ENCODE data around the gene SPIRE2.
"Not testable (repeated sequence)": the region's sequence is repeated elsewhere in the genome, so short reads cannot be mapped to it uniquely, and the experiment has no call there.

SPIRE2 gene

DNA sequence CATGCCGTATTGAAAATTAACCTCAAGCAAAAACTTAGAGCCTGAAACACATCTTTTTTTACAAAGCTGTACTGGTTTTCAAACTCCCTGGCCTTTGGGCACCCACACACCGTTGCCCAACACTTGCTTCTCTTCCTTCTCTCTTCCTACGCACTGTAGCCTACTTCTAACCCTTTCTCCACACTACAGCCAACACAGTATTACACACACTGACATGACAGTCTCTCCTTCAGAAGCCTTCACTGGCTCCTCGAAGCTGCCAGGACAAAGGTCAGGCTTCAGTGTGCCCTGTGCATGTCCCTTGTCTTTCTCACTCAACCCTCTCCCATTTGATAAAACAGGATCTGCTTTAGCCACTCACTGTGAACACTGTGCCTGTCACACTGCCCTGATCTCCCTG, 19.8 kb upstream of the SPIRE2 start:
- H3K36me3 ChIP-seq (ENCODE audit: control insufficient read depth, insufficient read depth, low read length), result peaks cover 18% of the 10 kb centered on the region
- WGBS, 2 experiments, result 93 to 96% methylated on average over 4 of the region's 4 CpGs
- H3K4me3 ChIP-seq (ENCODE audit: insufficient read depth, low read depth, low read length), result no peak overlapping the region
- no peaks in the 10 kb centered on the region for H3K9me3 ChIP-seq (ENCODE audit: control insufficient read depth, low read length)
- no peaks in the 10 kb centered on the region for H3K4me1 ChIP-seq (ENCODE audit: control insufficient read depth, insufficient read depth, low read length)
- no peak overlapping the region for H3K27ac ChIP-seq (ENCODE audit: insufficient read depth, low read depth, low read length, poor library complexity, severe bottlenecking)
- no peaks in the 10 kb centered on the region for H3K27me3 ChIP-seq (ENCODE audit: control insufficient read depth, insufficient read depth, low read length, poor library complexity, severe bottlenecking)

DNA sequence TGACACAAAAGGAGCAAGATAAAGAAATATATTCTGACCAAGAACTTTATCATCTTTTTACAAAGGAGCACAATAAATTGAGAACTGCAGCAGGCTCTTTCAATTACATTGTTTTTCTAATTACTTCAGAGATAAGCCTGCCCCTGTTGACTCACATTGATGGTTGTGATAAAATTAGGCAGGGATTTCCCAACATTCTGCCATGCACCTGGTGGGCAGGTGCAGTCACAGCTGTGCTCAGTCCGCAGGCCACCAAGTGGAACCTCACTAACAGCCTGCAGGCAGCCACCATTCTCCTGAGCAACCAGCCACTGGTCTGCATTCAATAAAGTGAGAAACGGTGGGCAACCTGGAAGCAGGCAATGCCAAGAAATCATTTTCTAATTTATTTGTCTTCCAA, 17.0 kb upstream of the SPIRE2 start:
- Histone ChIP-seq H3K27ac (ENCODE audit: insufficient read depth, low read depth, low read length, poor library complexity, severe bottlenecking) (no peak overlapping the region), H3K9me3 (ENCODE audit: control insufficient read depth, low read length) (no peaks in the 10 kb centered on the region), H3K4me1 (ENCODE audit: control insufficient read depth, insufficient read depth, low read length) (no peaks in the 10 kb centered on the region), H3K27me3 (ENCODE audit: control insufficient read depth, insufficient read depth, low read length, poor library complexity, severe bottlenecking) (peaks cover 4% of the 10 kb centered on the region), H3K36me3 (ENCODE audit: control insufficient read depth, insufficient read depth, low read length) (peaks cover 13% of the 10 kb centered on the region), H3K4me3 (ENCODE audit: insufficient read depth, low read depth, low read length) (no peak overlapping the region)
- WGBS, 2 experiments, result 92 to 97% methylated on average over 2 of the region's 2 CpGs

DNA sequence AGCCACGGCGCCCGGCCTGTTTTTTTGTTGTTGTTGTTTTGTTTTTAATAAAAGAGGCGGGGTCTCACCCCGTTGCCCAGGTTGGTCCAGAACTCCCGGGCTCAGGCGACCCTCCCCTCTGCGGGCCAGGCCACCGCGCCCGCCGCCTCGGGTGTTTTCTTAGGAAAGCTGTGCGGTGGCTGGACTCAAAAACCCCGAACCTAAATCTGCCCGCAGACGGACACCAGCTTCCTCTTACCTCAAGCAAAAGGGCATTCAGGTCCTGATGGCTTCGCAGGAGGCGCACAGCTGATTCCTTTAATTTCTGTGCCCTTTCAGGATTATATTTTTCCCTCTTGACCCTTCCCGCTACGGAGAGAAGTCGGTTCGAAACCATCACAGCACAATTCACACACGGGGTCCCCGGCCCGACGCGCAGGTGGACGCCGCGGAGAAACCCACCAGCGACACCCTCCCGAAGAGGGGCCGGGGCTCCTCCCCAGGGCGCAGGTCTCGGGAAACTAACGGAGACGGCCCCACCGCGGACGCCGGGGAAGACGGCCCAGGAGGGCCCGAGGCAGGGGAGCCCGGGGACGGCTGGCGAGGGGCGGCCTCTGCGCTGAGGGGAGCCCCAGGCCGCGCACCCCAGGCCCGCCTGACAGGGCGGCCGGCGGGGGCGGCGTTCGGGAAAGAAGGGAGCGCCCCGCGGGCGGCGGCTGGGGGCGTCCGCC, 12.5 kb upstream of the SPIRE2 start:
- no peak overlapping the region for H3K27ac ChIP-seq (ENCODE audit: insufficient read depth, low read depth, low read length, poor library complexity, severe bottlenecking)
- H3K36me3 ChIP-seq (ENCODE audit: control insufficient read depth, insufficient read depth, low read length), result no peaks in the 10 kb centered on the region
- 7 to 8% methylated on average over 65 of the region's 65 CpGs for whole genome bisulfite sequencing, 2 experiments
- H3K27me3 ChIP-seq (ENCODE audit: control insufficient read depth, insufficient read depth, low read length, poor library complexity, severe bottlenecking), result peaks cover 4% of the 10 kb centered on the region
- H3K4me3 ChIP-seq (ENCODE audit: insufficient read depth, low read depth, low read length), result peak overlapping the region; percentile 67
- H3K4me1 ChIP-seq (ENCODE audit: control insufficient read depth, insufficient read depth, low read length), result no peaks in the 10 kb centered on the region
- no peaks in the 10 kb centered on the region for H3K9me3 ChIP-seq (ENCODE audit: control insufficient read depth, low read length)

DNA sequence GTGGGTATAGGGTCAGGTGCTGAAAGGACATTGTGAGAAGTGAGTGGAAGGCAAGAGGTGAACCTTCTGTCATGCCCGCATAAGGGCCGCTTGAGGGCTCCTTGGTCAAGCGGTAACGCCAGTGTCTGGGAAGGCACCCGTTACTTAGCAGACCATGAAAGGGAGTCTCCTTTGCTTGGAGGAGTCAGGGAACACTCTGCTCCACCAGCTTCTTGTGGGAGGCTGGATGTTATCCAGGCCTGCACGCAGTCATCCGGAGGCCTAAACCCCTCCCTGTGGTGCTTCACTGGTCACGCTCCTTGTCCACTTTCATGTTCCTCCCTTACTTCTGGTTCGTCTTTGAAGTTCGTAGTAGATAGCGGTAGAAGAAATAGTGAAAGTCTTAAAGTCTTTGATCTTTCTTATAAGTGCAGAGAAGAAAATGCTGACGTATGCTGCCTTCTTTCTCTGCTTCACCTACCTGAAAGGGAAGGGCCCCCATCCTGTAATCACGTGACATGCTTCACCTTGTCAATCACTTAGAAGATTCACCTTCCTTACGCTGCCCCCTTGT, 9.3 kb upstream of the SPIRE2 start:
- WGBS, 2 experiments, result 91 to 94% methylated on average over 14 of the region's 14 CpGs
- not testable (repeated sequence) for H3K4me1 ChIP-seq (ENCODE audit: control insufficient read depth, insufficient read depth, low read length); H3K27me3 ChIP-seq (ENCODE audit: control insufficient read depth, insufficient read depth, low read length, poor library complexity, severe bottlenecking); H3K4me3 ChIP-seq (ENCODE audit: insufficient read depth, low read depth, low read length); H3K9me3 ChIP-seq (ENCODE audit: control insufficient read depth, low read length); H3K36me3 ChIP-seq (ENCODE audit: control insufficient read depth, insufficient read depth, low read length); H3K27ac ChIP-seq (ENCODE audit: insufficient read depth, low read depth, low read length, poor library complexity, severe bottlenecking)

DNA sequence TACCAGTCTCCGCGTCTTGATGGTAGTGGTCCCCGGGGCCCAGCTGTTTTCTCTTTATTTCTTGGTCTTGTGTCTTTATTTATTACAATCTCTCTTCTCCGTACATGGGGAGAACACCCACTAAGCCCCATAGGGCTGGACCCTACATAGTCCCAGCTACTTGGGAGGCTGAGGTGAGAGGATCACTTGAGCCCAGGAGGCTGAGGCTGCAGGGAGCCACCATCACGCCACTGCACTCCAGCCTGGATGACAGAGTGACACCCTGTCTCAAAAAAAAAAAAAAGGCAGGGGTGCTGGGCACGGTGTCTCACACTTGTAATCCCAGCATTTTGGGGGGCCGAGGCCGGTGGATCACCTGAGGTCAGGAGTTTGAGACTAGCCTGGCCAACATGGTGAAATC, 8.8 kb upstream of the SPIRE2 start:
- H3K9me3 ChIP-seq (ENCODE audit: control insufficient read depth, low read length); H3K4me3 ChIP-seq (ENCODE audit: insufficient read depth, low read depth, low read length): not testable (repeated sequence)
- 90 to 94% methylated on average over 8 of the region's 8 CpGs for WGBS, 2 experiments

DNA sequence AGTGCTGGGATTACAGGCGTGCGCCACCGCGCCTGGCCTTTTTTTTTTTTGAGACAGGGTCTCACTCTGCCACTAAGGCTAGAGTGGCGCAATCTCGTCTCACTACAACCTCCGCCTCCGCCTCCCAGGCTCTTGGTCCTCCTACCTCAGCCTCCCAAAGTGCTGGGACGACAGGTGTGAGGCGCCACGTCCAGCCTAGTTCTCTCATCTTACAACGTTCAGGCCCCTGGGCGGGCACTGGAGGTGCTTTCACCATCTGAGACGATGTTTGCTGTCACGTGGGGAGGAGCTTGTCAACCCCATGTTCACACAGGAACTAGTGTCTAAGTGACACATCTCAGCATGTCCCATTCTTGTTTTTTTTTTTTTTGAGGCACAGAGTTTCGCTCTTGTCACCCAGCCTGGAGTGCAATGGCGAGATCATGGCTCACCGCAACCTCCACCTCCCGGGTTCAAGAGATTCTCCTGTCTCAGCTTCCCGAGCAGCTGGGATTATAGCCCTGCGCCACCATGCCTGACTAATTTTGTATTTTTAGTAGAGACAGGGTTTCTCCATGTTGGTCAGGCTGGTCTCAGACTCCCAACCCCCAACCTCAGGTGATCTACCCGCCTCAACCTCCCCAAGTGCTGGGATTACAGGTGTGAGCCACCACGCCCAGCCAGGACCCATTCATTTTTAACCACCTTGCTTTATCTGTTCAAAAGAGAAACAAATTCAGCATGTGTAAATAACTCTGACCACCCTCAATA, 6.7 kb upstream of the SPIRE2 start:
- 94 to 96% methylated on average over 23 of the region's 23 CpGs for WGBS, 2 experiments
- Histone ChIP-seq H3K27me3 (ENCODE audit: control insufficient read depth, insufficient read depth, low read length, poor library complexity, severe bottlenecking) (no peaks in the 10 kb centered on the region), H3K4me3 (ENCODE audit: insufficient read depth, low read depth, low read length) (no peak overlapping the region), H3K9me3 (ENCODE audit: control insufficient read depth, low read length) (no peaks in the 10 kb centered on the region), H3K27ac (ENCODE audit: insufficient read depth, low read depth, low read length, poor library complexity, severe bottlenecking) (no peak overlapping the region), H3K36me3 (ENCODE audit: control insufficient read depth, insufficient read depth, low read length) (no peaks in the 10 kb centered on the region), H3K4me1 (ENCODE audit: control insufficient read depth, insufficient read depth, low read length) (peaks cover 3% of the 10 kb centered on the region)

More for the DNA sequence above, 8.8 kb upstream of the SPIRE2 start:
- not testable (repeated sequence) for H3K4me1 ChIP-seq (ENCODE audit: control insufficient read depth, insufficient read depth, low read length); H3K36me3 ChIP-seq (ENCODE audit: control insufficient read depth, insufficient read depth, low read length); H3K27ac ChIP-seq (ENCODE audit: insufficient read depth, low read depth, low read length, poor library complexity, severe bottlenecking); H3K27me3 ChIP-seq (ENCODE audit: control insufficient read depth, insufficient read depth, low read length, poor library complexity, severe bottlenecking)

DNA sequence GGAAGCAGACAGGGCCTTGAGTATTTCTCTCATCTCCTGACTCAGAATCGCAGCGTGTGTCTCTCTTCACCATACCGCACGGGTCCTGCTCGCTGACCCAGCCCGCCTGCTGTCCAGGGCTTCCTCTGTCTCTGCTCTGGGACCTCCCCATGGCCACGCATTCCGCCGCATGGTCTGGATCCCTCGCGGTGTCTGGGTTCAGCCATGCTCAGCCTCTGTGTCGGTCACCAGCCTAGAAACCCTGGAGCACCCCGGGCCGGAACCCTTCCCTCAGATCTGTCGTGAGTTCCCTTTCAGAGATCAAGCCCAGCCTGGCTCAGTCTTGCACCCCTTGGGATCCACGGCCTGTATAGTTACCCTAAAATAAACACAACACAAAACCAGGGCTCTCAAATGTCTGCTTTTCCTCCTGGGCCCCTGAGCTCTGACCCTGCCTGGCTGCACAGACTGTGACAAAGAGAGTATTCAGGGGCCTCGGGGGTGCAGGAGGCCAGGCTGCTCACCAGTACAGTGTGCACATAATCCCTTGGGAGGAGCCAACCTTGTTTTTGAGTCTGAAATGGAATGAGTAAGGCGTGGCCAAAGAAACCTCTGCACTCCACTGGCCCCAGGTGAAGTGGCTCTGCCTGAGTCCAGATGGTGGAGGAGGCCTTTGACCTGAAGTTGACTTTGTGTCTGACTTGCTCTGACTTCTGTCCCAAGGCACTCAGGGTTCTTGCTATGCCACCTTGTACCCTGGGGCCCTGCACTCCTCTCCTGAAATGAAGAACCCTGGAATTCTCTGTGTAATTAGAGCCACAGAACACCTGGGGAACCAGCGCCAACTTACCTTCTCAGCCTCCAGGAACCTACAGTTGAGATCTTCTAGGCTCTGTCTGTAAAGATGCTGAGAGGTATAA, 5.8 kb upstream of the SPIRE2 start:
- no peak overlapping the region for H3K27ac ChIP-seq (ENCODE audit: insufficient read depth, low read depth, low read length, poor library complexity, severe bottlenecking)

GRCh38 chr16:89823087-89823823, 5.0 kb upstream of the SPIRE2 start:
- no peaks in the 10 kb centered on the region for H3K9me3 ChIP-seq (ENCODE audit: control insufficient read depth, low read length)
- no peaks in the 10 kb centered on the region for H3K27me3 ChIP-seq (ENCODE audit: control insufficient read depth, insufficient read depth, low read length, poor library complexity, severe bottlenecking)
- no peak overlapping the region for H3K4me3 ChIP-seq (ENCODE audit: insufficient read depth, low read depth, low read length)
- no peak overlapping the region for H3K27ac ChIP-seq (ENCODE audit: insufficient read depth, low read depth, low read length, poor library complexity, severe bottlenecking)
- H3K4me1 ChIP-seq (ENCODE audit: control insufficient read depth, insufficient read depth, low read length), result peaks cover 3% of the 10 kb centered on the region
- H3K36me3 ChIP-seq (ENCODE audit: control insufficient read depth, insufficient read depth, low read length), result no peaks in the 10 kb centered on the region
- WGBS, 2 experiments, result 72 to 73% methylated on average over 8 of the region's 8 CpGs

More for the DNA sequence above, 5.8 kb upstream of the SPIRE2 start:
- Histone ChIP-seq H3K27me3 (ENCODE audit: control insufficient read depth, insufficient read depth, low read length, poor library complexity, severe bottlenecking) (no peaks in the 10 kb centered on the region), H3K4me1 (ENCODE audit: control insufficient read depth, insufficient read depth, low read length) (peaks cover 3% of the 10 kb centered on the region), H3K9me3 (ENCODE audit: control insufficient read depth, low read length) (no peaks in the 10 kb centered on the region), H3K4me3 (ENCODE audit: insufficient read depth, low read depth, low read length) (no peak overlapping the region), H3K36me3 (ENCODE audit: control insufficient read depth, insufficient read depth, low read length) (no peaks in the 10 kb centered on the region)
- 92 to 94% methylated on average over 19 of the region's 19 CpGs for WGBS, 2 experiments

DNA sequence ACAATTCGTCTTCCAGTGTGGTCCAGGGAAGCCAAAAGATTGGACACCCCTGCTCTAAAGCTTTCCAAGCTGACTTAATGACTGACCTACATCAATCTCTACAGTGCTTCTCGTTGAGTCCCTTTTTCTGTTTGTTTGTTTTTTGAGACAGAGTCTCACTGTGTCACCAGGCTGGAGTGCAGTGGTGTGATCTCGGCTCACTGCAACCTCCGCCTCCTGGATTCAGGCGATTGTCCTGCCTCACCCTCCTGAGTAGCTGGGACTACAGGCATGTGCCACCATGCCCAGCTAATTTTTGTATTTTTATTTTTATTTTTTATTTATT, 4.5 kb upstream of the SPIRE2 start:
- H3K27ac ChIP-seq (ENCODE audit: insufficient read depth, low read depth, low read length, poor library complexity, severe bottlenecking); H3K4me3 ChIP-seq (ENCODE audit: insufficient read depth, low read depth, low read length); H3K9me3 ChIP-seq (ENCODE audit: control insufficient read depth, low read length); H3K4me1 ChIP-seq (ENCODE audit: control insufficient read depth, insufficient read depth, low read length); H3K36me3 ChIP-seq (ENCODE audit: control insufficient read depth, insufficient read depth, low read length); H3K27me3 ChIP-seq (ENCODE audit: control insufficient read depth, insufficient read depth, low read length, poor library complexity, severe bottlenecking): not testable (repeated sequence)
- WGBS, 2 experiments, result 86 to 91% methylated on average over 5 of the region's 5 CpGs

Measured in ectodermal cell (in vitro differentiated cells).